ENCODE data around the gene ZFHX3.
"Not testable (repeated sequence)": the region's sequence is repeated elsewhere in the genome, so short reads cannot be mapped to it uniquely, and the experiment has no call there.

Gene ZFHX3

GRCh38 chr16:72992142-72992601 is 55.8 kb downstream of the ZFHX3 start:
- no peak for DNase-seq

- no peak for DNase-seq
Observed at GRCh38 chr16:72991644-72992043, 56.3 kb downstream of the ZFHX3 start.

- DNase-seq, result no peak
Observed at GRCh38 chr16:72991211-72991610, 56.7 kb downstream of the ZFHX3 start.

- DNase-seq, result no peak
Observed at GRCh38 chr16:72990571-72990970, 57.4 kb downstream of the ZFHX3 start.

- no peak for DNase-seq
Observed at GRCh38 chr16:72989579-72990551, 58.1 kb downstream of the ZFHX3 start.

- DNase-seq, result not testable (repeated sequence)
Observed at GRCh38 chr16:72989203-72989578, 58.7 kb downstream of the ZFHX3 start.

GRCh38 chr16:72988569-72988968 is 59.4 kb downstream of the ZFHX3 start:
- DNase-seq, result no peak

- DNase-seq, result no peak
Observed at GRCh38 chr16:72987480-72987901, 60.4 kb downstream of the ZFHX3 start.

GRCh38 chr16:72985995-72986394 is 61.9 kb downstream of the ZFHX3 start:
- no peak for DNase-seq

- DNase-seq, result no peak
Observed at GRCh38 chr16:72985148-72985941, 62.6 kb downstream of the ZFHX3 start.

GRCh38 chr16:72983728-72984350 is 64.1 kb downstream of the ZFHX3 start:
- DNase-seq, result no peak

- DNase-seq, result no peak
Observed at GRCh38 chr16:72983241-72983640, 64.7 kb downstream of the ZFHX3 start.

GRCh38 chr16:72979974-72980373 is 68.0 kb downstream of the ZFHX3 start:
- no peak for DNase-seq

- DNase-seq, result no peak
Observed at GRCh38 chr16:72978212-72978611, 69.7 kb downstream of the ZFHX3 start.

- no peak for DNase-seq
Observed at GRCh38 chr16:72977127-72977526, 70.8 kb downstream of the ZFHX3 start.

GRCh38 chr16:72976438-72977064 is 71.4 kb downstream of the ZFHX3 start:
- DNase-seq, result no peak

GRCh38 chr16:72975809-72976437 is 72.0 kb downstream of the ZFHX3 start:
- no peak for DNase-seq

- DNase-seq, result no peak
Observed at GRCh38 chr16:72974142-72974769, 73.7 kb downstream of the ZFHX3 start.

- no peak for DNase-seq
Observed at GRCh38 chr16:72972878-72973571, 74.9 kb downstream of the ZFHX3 start.

GRCh38 chr16:72971370-72971769 is 76.6 kb downstream of the ZFHX3 start:
- DNase-seq, result no peak

- DNase-seq, result no peak
Observed at GRCh38 chr16:72970656-72971055, 77.3 kb downstream of the ZFHX3 start.
